GM23338 (cell line): ENCODE measurements around the gene AK9. TPM values are rescaled to one million over a fixed set of nuclear protein-coding genes. Genes with fewer than 3 reads are reported as not detected.

Experiments
- ATAC-seq: fragments of 200-7000 bp; cut with Tn5 transposase; 3 replicates; pipeline ENCODE4 v1.9.1; 2020
- DNase-seq: peaks from one replicate; pipeline ENCODE4 v3.0.0-alpha.2; 2015; ENCODE audit warnings: low spot score
- H2AFZ ChIP-seq: fragments of 200-600 bp; sonication (generic); 2 replicates; pipeline ENCODE4 v1.8.0; 2016; ENCODE audit warnings: antibody characterized with exemption, mild to moderate bottlenecking, moderate library complexity
- H3F3A ChIP-seq: fragments of 200-600 bp; sonication (generic); replicated peaks from 2 replicates; pipeline ENCODE4 v1.8.0; 2017; ENCODE audit warnings: antibody characterized with exemption, mixed run types, low read depth
- H3K27ac ChIP-seq: fragments of 200-600 bp; sonication (generic); 2 replicates; pipeline ENCODE4 v1.6.1; 2016; ENCODE audit warnings: low read depth
- H3K27me3 ChIP-seq: fragments of 200-600 bp; sonication (generic); 2 replicates; pipeline ENCODE4 v1.8.0; 2016; ENCODE audit warnings: mild to moderate bottlenecking, mixed run types, moderate library complexity; ENCODE audit not compliant: insufficient read depth
- H3K36me3 ChIP-seq: fragments of 200-600 bp; sonication (generic); 2 replicates; pipeline ENCODE4 v1.8.0; 2016; ENCODE audit warnings: mild to moderate bottlenecking; ENCODE audit not compliant: insufficient read depth
- H3K4me1 ChIP-seq: fragments of 200-600 bp; sonication (generic); 2 replicates; pipeline ENCODE4 v1.8.0; 2016; ENCODE audit warnings: mild to moderate bottlenecking, moderate library complexity; ENCODE audit not compliant: insufficient read depth
- H3K4me2 ChIP-seq: fragments of 200-600 bp; sonication (generic); 2 replicates; pipeline ENCODE4 v1.7.1; 2017; ENCODE audit warnings: mixed run types
- H3K4me3 ChIP-seq: fragments of 200-600 bp; sonication (generic); 2 replicates; pipeline ENCODE4 v1.6.1; 2016; ENCODE audit warnings: mixed run types
- H3K79me2 ChIP-seq: fragments of 200-600 bp; sonication (generic); replicated peaks from 2 replicates; pipeline ENCODE4 v1.8.0; 2017; ENCODE audit warnings: mild to moderate bottlenecking; ENCODE audit not compliant: insufficient read depth
- H3K9me2 ChIP-seq: fragments of 200-600 bp; sonication (generic); 2 replicates; pipeline ENCODE4 v1.8.0; 2017; ENCODE audit not compliant: insufficient read depth
- H4K20me1 ChIP-seq: fragments of 200-600 bp; sonication (generic); replicated peaks from 2 replicates; pipeline ENCODE4 v1.8.0; 2017; ENCODE audit warnings: mild to moderate bottlenecking; ENCODE audit not compliant: insufficient read depth
- H3K27ac Mint-ChIP-seq: 2 replicates; pipeline ENCODE4 v1.8.0; 2020; ENCODE audit warnings: inconsistent platforms, mild to moderate bottlenecking, moderate library complexity, mixed read lengths
- H3K27me3 Mint-ChIP-seq: 3 replicates; pipeline ENCODE4 v1.8.0; 2022; ENCODE audit warnings: low read depth, mild to moderate bottlenecking, moderate library complexity, mixed read lengths, inconsistent platforms; ENCODE audit not compliant: insufficient read depth, poor library complexity
- H3K36me3 Mint-ChIP-seq: 3 replicates; pipeline ENCODE4 v1.8.0; 2021; ENCODE audit warnings: low read depth, mild to moderate bottlenecking, inconsistent platforms, moderate library complexity, mixed read lengths
- H3K4me1 Mint-ChIP-seq: 3 replicates; pipeline ENCODE4 v1.8.0; 2020; ENCODE audit warnings: mild to moderate bottlenecking, inconsistent platforms, mixed read lengths
- H3K4me3 Mint-ChIP-seq: 3 replicates; pipeline ENCODE4 v1.8.0; 2021; ENCODE audit warnings: moderate library complexity, mild to moderate bottlenecking, inconsistent platforms, mixed read lengths
- H3K9me3 Mint-ChIP-seq: 3 replicates; pipeline ENCODE4 v1.8.0; 2020; ENCODE audit warnings: moderate library complexity, mild to moderate bottlenecking, inconsistent platforms, mixed read lengths
- CREB1 ChIP-seq: fragments of 250-450 bp; sonication (Bioruptor Pico); IDR thresholded peaks from 2 replicates; pipeline ENCODE4 v1.5.0; 2020; ENCODE audit warnings: low read depth, mild to moderate bottlenecking, moderate library complexity
- CTCF ChIP-seq, 2 experiments: fragments of 200-600 bp in 1 of 2; sonication (generic) in 1 of 2; conservative IDR thresholded peaks; 2 replicates each; pipeline versions ENCODE4 v1.5.1 to v1.6.1; 2016 to 2017; ENCODE audit warnings: antibody characterized with exemption in 2 of 2, low read depth in 2 of 2, mild to moderate bottlenecking in 2 of 2, moderate library complexity in 1 of 2
- ETS1 ChIP-seq: IDR thresholded peaks from 2 replicates; pipeline ENCODE4 v1.6.1; 2016; ENCODE audit warnings: antibody characterized with exemption
- EZH2 ChIP-seq: fragments of 200-600 bp; sonication (generic); IDR thresholded peaks from one replicate; pipeline ENCODE4 v1.8.0; 2017; ENCODE audit warnings: antibody characterized with exemption, mild to moderate bottlenecking, low read depth; ENCODE audit not compliant: unreplicated experiment
- EZH2phosphoT487 ChIP-seq: fragments of 200-600 bp; sonication (generic); IDR thresholded peaks from one replicate; pipeline ENCODE4 v1.8.1; 2018; ENCODE audit warnings: antibody characterized with exemption; ENCODE audit not compliant: unreplicated experiment
- POLR2AphosphoS5 ChIP-seq: IDR thresholded peaks from 2 replicates; pipeline ENCODE4 v1.6.1; 2016; ENCODE audit warnings: antibody characterized with exemption, low read depth
- STAT1 ChIP-seq: IDR thresholded peaks from one replicate; pipeline ENCODE4 v1.6.1; 2016; ENCODE audit warnings: antibody characterized with exemption; ENCODE audit not compliant: unreplicated experiment
- ZNF114 ChIP-seq: fragments of 250-450 bp; sonication (Bioruptor Pico); IDR thresholded peaks from 2 replicates; pipeline ENCODE4 v1.5.0; 2020; ENCODE audit warnings: mild to moderate bottlenecking, moderate library complexity
- ZNF331 ChIP-seq: fragments of 250-450 bp; sonication (Bioruptor Pico); IDR thresholded peaks from 2 replicates; pipeline ENCODE4 v1.5.0; 2020; ENCODE audit warnings: low read depth, mild to moderate bottlenecking, moderate library complexity
- ZNF462 ChIP-seq: fragments of 250-450 bp; sonication (Bioruptor Pico); IDR thresholded peaks from 2 replicates; pipeline ENCODE4 v1.5.0; 2020; ENCODE audit warnings: mild to moderate bottlenecking, moderate library complexity
- polyA plus RNA-seq: library from polyadenylated mRNA; unstranded; fragments of >200 nt; fragmentation: Nextera tagmentation; extraction: Ambion mirVana; gene quantifications from 2 replicates; pipeline ENCODE4 v1.2.1, GENCODE V29; 2016
- total RNA-seq: library from RNA; depleted of rRNA; stranded (reverse); fragments of >200 nt; shearing (Covaris generic); gene quantifications from 2 replicates; pipeline ENCODE4 v1.2.3, GENCODE V29; 2014

AK9 gene
- total and polyA plus RNA-seq, 2 experiments from 2014 or later = 2.0 to 6.4 TPM

GRCh38 chr6:109687271-109687761 lies 3.7 kb downstream of the AK9 start:
- Mint-ChIP-seq H3K27ac (no peak overlapping the region), H3K9me3 (peaks cover 26% of the 10 kb centered on the region), H3K27me3 (peaks cover 4% of the 10 kb centered on the region), H3K36me3 (peaks cover 20% of the 10 kb centered on the region), H3K4me3 (no peak overlapping the region), H3K4me1 (peaks cover 16% of the 10 kb centered on the region)
- Histone ChIP-seq H2AFZ (no peak overlapping the region), H3K4me1 (peaks cover 3% of the 10 kb centered on the region; the same call in 1 of the 2 replicates), H4K20me1 (no peaks in the 10 kb centered on the region), H3K79me2 (peaks cover 9% of the 10 kb centered on the region), H3K27ac (no peak overlapping the region), H3F3A (0 out of 2 replicates have a peak, but pooled peaks cover 3% of the 10 kb centered on the region), H3K4me2 (no peak overlapping the region), H3K27me3 (no peaks in the 10 kb centered on the region), H3K4me3 (no peak overlapping the region), H3K9me2 (no peaks in the 10 kb centered on the region), H3K36me3 (no peaks in the 10 kb centered on the region)
- no peak for DNase-seq
- TF ChIP-seq POLR2AphosphoS5 = no peak
- TF ChIP-seq ZNF114 (CRISPR knock-in tag) = no peak
- no peak for ATAC-seq

- no peak overlapping the region for H3K4me3 Mint-ChIP-seq
- no peaks in the 10 kb centered on the region for H3K27me3 ChIP-seq
- peaks cover 6% of the 10 kb centered on the region for H3K27me3 Mint-ChIP-seq
- H3K79me2 ChIP-seq = peaks cover 3% of the 10 kb centered on the region
- no peaks in the 10 kb centered on the region; the same call in 1 of the 2 replicates for H3K36me3 ChIP-seq
- H3K9me3 Mint-ChIP-seq = peaks cover 32% of the 10 kb centered on the region
- DNase-seq = no peak
- no peaks in the 10 kb centered on the region for H4K20me1 ChIP-seq
- no peak overlapping the region for H3K27ac ChIP-seq
- no peak overlapping the region for H3K4me3 ChIP-seq
- H3K4me1 ChIP-seq = no peaks in the 10 kb centered on the region; the same call in 1 of the 2 replicates
- H3K27ac Mint-ChIP-seq = no peak overlapping the region
- no peaks in the 10 kb centered on the region for H3K9me2 ChIP-seq
- peaks cover 12% of the 10 kb centered on the region for H3K4me1 Mint-ChIP-seq
- H3K4me2 ChIP-seq = no peak overlapping the region
- peaks cover 24% of the 10 kb centered on the region for H3K36me3 Mint-ChIP-seq
- no peak for ATAC-seq
- 0 out of 2 replicates have a peak, but pooled peaks cover 3% of the 10 kb centered on the region for H3F3A ChIP-seq
- H2AFZ ChIP-seq = no peak overlapping the region
- TF ChIP-seq ZNF331 (CRISPR knock-in tag) (no peak), STAT1 (no peak), CREB1 (CRISPR knock-in tag) (no peak), ZNF462 (CRISPR knock-in tag) (no peak), POLR2AphosphoS5 (no peak), CTCF (conservative IDR thresholded peaks at IDR 0.05; ENCODE audit: low read depth in 2 of 2) (no peak), EZH2phosphoT487 (no peak), ETS1 (no peak), EZH2 (no peak)
These were observed 4.3 kb downstream of the AK9 start for GRCh38 chr6:109686566-109687265.
